WTC11 (cell line): ENCODE data around the gene NOP16.

ENCODE experiments used
- JUN ChIP-seq: sonication (generic); formaldehyde crosslinking; IDR thresholded peaks from 2 replicates; pipeline ENCODE4 v1.8.0; 2023; ENCODE audit warnings: mild to moderate bottlenecking, missing genetic modification reagents
- TP53 ChIP-seq: sonication (generic); formaldehyde crosslinking; IDR thresholded peaks from 2 replicates; pipeline ENCODE4 v1.8.1; 2023; ENCODE audit warnings: mild to moderate bottlenecking, missing genetic modification reagents
- ZNF138 ChIP-seq: sonication (generic); formaldehyde crosslinking; conservative IDR thresholded peaks from 2 replicates; pipeline ENCODE4 v1.8.1; 2022; ENCODE audit warnings: mild to moderate bottlenecking, moderate library complexity, missing genetic modification reagents
- ZNF232 ChIP-seq: sonication (generic); formaldehyde crosslinking; IDR thresholded peaks from 2 replicates; pipeline ENCODE4 v1.8.0; 2022; ENCODE audit warnings: mild to moderate bottlenecking, missing genetic modification reagents
- TF ChIP-seq, protein P1 (sequence below): sonication (generic); formaldehyde crosslinking; IDR thresholded peaks from 2 replicates; pipeline ENCODE4 v1.8.0; 2022; ENCODE audit warnings: mild to moderate bottlenecking, missing genetic modification reagents
- TF ChIP-seq, protein P2 (sequence below): sonication (generic); formaldehyde crosslinking; IDR thresholded peaks from 2 replicates; pipeline ENCODE4 v1.8.0; 2022; ENCODE audit warnings: mild to moderate bottlenecking, missing genetic modification reagents
- TF ChIP-seq, protein P3 (sequence below): sonication (generic); formaldehyde crosslinking; IDR thresholded peaks from 2 replicates; pipeline ENCODE4 v1.8.0; 2022; ENCODE audit warnings: mild to moderate bottlenecking, missing genetic modification reagents

DNA sequence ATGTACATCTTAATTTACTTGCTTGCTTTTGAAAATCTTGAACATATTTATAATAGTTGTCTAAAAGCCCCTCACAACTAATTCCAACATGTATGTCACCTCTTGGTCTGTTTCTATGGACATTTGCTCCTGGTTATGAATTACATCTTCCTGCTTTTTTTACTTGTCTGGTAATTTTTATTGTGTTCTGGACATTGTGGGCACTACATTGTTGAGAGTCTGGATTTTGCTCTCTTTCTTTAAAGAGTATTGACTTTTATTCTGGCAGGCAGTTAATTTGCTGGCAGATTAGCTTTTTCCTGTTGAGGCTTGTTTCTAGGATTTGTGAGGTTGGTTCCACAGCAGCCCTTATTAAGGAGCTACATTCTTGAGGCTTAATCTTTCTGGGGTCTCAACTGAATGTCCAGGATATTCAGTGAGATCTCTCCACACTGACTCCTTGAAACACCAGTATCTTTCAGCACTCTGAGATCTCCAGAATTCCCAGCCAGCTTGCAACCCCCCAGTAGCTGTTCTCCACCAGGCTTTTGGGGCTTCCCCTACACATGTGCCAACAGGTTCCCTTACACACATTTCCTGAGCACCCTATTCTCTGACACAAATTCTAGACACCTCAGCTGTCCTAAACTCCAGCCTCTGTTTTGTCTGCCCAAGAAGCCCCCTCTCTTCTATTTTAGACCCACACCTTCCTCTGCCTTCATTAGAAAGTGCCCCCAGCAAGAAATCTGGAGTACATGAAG, 54.2 kb downstream of the NOP16 start:
- no peak for TF ChIP-seq TP53 (CRISPR knock-in tag)
- TF ChIP-seq, protein P1, sequence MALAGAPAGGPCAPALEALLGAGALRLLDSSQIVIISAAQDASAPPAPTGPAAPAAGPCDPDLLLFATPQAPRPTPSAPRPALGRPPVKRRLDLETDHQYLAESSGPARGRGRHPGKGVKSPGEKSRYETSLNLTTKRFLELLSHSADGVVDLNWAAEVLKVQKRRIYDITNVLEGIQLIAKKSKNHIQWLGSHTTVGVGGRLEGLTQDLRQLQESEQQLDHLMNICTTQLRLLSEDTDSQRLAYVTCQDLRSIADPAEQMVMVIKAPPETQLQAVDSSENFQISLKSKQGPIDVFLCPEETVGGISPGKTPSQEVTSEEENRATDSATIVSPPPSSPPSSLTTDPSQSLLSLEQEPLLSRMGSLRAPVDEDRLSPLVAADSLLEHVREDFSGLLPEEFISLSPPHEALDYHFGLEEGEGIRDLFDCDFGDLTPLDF (CRISPR knock-in tag) = no peak
- TF ChIP-seq, protein P2, sequence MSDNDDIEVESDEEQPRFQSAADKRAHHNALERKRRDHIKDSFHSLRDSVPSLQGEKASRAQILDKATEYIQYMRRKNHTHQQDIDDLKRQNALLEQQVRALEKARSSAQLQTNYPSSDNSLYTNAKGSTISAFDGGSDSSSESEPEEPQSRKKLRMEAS = no peak
- no peak for TF ChIP-seq JUN
- TF ChIP-seq ZNF232 (CRISPR knock-in tag) = no peak
- TF ChIP-seq, protein P3, sequence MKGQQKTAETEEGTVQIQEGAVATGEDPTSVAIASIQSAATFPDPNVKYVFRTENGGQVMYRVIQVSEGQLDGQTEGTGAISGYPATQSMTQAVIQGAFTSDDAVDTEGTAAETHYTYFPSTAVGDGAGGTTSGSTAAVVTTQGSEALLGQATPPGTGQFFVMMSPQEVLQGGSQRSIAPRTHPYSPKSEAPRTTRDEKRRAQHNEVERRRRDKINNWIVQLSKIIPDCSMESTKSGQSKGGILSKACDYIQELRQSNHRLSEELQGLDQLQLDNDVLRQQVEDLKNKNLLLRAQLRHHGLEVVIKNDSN (CRISPR knock-in tag) = no peak
- no peak for TF ChIP-seq ZNF138 (CRISPR knock-in tag)
